Measurements from ENCODE around the gene EPS8L2.

Gene EPS8L2

DNA sequence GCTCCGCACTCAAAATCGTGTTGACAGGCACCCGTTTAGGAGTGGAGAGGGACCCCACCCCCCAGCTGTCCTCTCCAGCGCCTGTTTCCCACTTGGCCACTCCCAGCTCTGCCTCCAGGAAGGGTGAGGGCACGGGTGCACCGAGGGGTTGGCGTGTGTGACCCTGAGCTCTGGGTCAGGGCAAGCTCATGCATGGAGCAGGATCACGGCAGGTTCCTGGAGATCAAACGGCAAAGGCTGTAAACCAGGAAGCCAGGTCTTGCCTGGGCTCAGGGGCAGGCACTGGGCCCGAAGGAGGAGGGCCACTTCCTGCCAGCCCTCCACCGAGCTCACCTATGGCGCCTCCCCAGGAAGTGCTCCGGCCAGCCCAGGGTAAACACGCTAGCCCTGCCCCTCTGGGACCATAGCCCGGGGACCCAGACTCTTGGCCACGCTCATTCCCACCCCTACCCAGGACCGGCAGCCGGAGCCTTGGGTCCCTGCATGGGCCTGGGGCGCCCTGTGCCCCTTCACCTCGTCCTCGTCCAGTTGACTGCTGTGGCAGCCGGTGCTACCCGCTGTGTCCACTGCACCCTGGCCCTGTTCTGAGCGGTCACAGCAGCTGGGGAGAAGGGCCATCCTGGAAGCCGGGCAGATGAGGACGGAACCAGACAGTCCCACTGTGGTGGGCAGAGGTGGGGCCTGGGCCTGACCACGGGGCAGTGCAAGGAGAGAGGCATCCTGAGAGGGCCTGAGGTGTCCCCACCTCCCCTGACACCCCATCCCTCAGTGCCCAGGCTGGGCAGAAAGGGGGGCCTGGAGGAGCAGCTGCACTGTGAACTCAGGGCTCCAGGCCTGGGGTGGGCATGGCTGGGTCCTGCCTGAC is 1.0 kb upstream of the EPS8L2 start:
- no peak for DNase-seq (ENCODE audit: low spot score)

GRCh38 chr11:706439-706956 is 467 bp downstream of the EPS8L2 start:
- DNase-seq (ENCODE audit: low spot score), result no peak

- peak; percentile 42 for DNase-seq (ENCODE audit: low spot score)
Observed at GRCh38 chr11:706957-707816, 1.2 kb downstream of the EPS8L2 start.

- DNase-seq (ENCODE audit: low spot score), result peak; percentile 37
Observed at GRCh38 chr11:707817-708420, 1.9 kb downstream of the EPS8L2 start.

DNA sequence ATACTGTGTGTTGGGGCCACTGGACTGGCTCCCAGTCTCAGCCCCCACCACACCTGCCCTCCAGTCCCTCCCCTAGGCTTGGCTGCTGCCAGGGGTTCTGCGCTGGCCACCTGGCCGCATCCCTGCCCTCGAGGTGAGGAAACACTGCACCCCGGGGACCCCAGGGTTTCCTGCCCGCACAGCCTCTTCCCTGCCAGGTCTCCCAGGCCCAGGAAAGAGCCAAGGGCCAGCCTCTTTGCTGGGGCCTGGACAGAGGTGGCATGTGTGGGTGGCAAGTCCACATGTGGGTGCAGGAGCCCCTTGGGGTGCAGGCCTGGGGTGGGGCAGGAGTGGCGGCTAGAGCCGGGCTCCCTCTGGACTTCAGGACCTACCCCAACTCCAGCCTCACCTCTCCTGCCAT is 2.5 kb downstream of the EPS8L2 start:
- DNase-seq (ENCODE audit: low spot score), result peak; percentile 27

GRCh38 chr11:709109-709997 is 3.3 kb downstream of the EPS8L2 start:
- DNase-seq (ENCODE audit: low spot score), result peak; percentile 26

GRCh38 chr11:714436-714835 is 8.4 kb downstream of the EPS8L2 start:
- no peak for DNase-seq (ENCODE audit: low spot score)

- peak; percentile 33 for DNase-seq (ENCODE audit: low spot score)
Observed at GRCh38 chr11:719214-720016, 13.4 kb downstream of the EPS8L2 start.

DNA sequence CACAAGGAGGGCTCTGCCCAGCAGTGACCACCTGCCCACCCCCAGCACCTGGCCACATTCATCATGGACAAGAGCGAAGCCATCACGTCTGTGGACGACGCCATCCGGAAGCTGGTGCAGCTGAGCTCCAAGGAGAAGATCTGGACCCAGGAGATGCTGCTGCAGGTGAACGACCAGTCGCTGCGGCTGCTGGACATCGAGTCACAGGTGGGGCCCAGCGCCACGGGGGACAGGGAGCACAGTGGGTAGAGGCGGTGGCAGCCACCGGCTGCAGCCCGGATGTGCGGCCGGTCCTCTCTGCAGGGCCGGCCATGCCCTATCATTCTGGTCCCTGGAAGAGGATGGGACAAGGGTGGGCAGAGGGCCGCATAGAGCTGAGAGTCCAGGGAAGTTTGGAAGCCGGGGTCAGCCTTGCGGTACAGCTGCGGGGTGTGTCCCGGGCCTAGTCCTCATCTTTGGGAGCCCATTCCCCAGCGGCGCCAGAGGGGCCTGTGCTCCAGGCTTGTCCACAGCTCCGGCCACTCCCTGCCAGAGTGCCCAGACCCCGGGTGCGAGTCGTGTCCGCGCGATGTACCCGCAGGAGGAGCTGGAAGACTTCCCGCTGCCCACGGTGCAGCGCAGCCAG is 14.1 kb downstream of the EPS8L2 start:
- peak; percentile 42 for DNase-seq (ENCODE audit: low spot score)

GRCh38 chr11:720642-721246 is 14.7 kb downstream of the EPS8L2 start:
- peak; percentile 67 for DNase-seq (ENCODE audit: low spot score)

DNA sequence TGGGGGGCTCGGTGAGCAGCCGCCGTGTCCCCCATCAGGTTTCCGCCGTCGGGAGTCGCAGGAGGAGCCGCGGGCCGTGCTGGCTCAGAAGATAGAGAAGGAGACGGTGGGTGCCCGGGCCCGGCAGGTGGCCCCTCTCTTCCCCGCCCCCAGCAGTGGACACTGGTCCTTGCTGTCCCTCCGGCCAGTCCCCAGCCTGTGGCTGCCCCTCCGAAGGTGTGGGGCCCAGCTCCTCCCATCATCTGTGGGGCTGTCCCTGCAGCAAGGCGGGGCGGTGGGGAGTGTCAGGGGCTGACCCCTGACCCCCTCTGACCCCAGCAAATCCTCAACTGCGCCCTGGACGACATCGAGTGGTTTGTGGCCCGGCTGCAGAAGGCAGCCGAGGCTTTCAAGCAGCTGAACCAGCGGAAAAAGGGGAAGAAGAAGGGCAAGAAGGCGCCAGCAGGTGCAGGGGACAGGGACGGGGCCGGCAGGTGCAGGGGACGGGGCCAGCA is 15.3 kb downstream of the EPS8L2 start:
- no peak for DNase-seq (ENCODE audit: low spot score)

GRCh38 chr11:721741-722345 is 15.8 kb downstream of the EPS8L2 start:
- peak; percentile 59 for DNase-seq (ENCODE audit: low spot score)

DNA sequence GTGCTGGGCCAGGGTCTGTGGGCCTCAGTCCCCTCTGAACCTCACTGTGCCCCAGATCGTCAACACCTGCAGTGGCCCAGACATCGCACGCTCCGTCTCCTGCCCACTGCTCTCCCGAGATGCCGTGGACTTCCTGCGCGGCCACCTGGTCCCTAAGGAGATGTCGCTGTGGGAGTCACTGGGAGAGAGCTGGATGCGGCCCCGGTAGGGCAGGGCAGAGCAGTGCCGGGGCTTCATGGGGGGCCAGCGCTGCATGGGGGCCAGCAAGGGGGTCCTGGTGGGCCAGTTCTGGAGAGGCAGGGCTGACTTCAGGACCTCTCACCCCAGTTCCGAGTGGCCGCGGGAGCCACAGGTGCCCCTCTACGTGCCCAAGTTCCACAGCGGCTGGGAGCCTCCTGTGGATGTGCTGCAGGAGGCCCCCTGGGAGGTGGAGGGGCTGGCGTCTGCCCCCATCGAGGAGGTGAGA is 16.3 kb downstream of the EPS8L2 start:
- DNase-seq (ENCODE audit: low spot score), result peak; percentile 45

- DNase-seq (ENCODE audit: low spot score), result peak; percentile 48
Observed at GRCh38 chr11:723120-723883, 17.3 kb downstream of the EPS8L2 start.

DNA sequence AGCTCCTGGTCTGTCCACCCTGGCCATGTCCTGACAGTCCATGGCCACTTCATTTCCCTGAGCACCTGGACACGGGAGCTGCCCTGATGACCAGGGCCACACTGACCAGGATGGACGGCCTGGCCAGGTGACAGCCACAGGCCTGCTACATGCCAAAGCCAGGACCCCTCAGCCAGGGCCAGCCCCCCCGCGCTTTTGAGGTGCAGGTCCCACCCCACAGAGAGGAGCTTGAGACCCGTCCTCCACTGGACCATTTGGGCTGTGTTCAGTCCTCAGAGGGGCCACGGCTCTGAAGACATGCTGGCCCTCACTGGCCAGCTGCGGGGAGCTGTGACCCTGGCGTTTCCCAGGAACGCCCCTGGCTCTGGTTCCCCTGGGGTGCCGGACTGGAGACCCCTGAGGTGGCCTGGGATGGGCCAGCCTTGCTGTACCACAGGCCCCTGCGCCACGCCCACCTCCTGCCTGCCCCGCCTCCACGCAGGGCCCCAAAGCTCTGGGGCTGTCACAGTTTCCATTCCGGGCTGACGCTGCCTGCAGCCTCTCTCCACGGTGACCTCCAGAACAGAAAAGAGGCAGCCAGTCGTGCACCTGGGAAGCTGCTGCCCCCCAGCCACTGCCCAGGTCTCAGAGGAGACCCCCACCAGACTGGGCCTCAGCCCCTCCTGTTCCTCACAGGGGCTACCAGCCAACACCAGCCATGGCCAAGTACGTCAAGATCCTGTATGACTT is 18.2 kb downstream of the EPS8L2 start:
- DNase-seq (ENCODE audit: low spot score), result peak; percentile 36

- peak; percentile 32 for DNase-seq (ENCODE audit: low spot score)
Observed at GRCh38 chr11:724778-725386, 18.9 kb downstream of the EPS8L2 start.

Data from D341Med (cell line).